ENCODE results near the gene ACOT13. TPM values are rescaled to one million over a fixed set of nuclear protein-coding genes. Genes with fewer than 3 reads are reported as not detected.
"Not testable (repeated sequence)": the region's sequence is repeated elsewhere in the genome, so short reads cannot be mapped to it uniquely, and the experiment has no call there.

The ACOT13 gene
- total RNA-seq, 2 experiments from 2014 or later: 28.9 to 33.6 TPM

DNA sequence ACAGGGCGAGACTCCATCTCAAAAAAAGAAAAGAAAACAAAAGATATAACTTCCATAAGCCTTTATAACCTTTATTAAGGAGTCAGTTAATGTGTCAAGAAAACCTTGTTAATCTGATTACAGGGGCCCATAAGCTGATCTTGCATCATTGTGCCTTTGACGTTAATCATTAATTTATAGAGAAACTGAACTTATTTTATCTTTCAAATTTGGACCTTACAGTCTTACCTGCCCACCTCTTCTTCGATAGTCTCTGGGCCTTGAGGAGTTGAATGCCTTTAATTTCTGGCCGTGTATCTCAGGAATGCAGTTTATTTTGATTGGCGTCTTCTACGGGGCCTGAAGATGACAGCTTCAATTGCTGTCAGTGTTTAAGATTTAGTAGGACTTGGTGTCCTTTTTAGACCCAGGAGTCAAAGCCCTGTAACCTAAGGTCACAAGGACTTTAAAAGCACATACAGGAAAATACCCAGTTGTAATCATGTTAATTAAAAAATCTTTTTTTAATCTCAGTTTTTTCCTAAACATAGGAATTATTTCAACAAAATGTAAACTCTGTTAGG, 5.8 kb downstream of the ACOT13 start:
- Mint-ChIP-seq H3K4me1 (ENCODE audit: low read depth) (peaks cover 8% of the 10 kb centered on the region), H3K36me3 (ENCODE audit: low read depth) (peaks cover 43% of the 10 kb centered on the region), H3K9me3 (peaks cover 14% of the 10 kb centered on the region), H3K27ac (no peak overlapping the region), H3K4me3 (no peak overlapping the region), H3K27me3 (no peaks in the 10 kb centered on the region)
- TF ChIP-seq, protein P1, sequence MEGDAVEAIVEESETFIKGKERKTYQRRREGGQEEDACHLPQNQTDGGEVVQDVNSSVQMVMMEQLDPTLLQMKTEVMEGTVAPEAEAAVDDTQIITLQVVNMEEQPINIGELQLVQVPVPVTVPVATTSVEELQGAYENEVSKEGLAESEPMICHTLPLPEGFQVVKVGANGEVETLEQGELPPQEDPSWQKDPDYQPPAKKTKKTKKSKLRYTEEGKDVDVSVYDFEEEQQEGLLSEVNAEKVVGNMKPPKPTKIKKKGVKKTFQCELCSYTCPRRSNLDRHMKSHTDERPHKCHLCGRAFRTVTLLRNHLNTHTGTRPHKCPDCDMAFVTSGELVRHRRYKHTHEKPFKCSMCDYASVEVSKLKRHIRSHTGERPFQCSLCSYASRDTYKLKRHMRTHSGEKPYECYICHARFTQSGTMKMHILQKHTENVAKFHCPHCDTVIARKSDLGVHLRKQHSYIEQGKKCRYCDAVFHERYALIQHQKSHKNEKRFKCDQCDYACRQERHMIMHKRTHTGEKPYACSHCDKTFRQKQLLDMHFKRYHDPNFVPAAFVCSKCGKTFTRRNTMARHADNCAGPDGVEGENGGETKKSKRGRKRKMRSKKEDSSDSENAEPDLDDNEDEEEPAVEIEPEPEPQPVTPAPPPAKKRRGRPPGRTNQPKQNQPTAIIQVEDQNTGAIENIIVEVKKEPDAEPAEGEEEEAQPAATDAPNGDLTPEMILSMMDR (IDR thresholded peaks at IDR 0.05): no peak
- ChIA-PET POLR2A (interaction anchor here (1.4 kb wide), 1 partner anchor 103 kb away, joined by 3 read pairs; no protein-coding TSS in a partner anchor), CTCF (interaction anchor here (0.9 kb wide), 1 partner anchor 89 kb away, joined by 3 read pairs; no protein-coding TSS in a partner anchor)
- intact Hi-C loops (cut with micrococcal nuclease): no loop called here
- DNase-seq (no peak), ATAC-seq (no peak)

DNA sequence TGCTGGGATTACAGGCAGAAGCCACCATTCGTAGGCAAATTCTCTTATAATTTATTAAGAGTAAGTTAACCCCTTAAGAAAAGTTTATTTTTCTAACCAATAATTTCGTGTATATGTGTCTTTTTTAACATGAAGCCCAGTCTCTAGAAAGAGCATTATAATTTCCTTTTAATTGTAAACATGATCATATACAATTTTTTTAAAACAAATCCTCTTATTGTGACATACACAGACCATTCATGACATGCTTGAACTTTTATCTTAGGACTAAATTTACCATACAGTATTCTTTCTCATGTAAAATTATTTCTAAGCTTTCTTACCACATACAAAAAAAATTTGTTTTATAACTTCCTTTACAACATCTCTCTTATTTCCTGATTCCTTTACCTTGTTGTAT, 6.7 kb downstream of the ACOT13 start:
- no peak for DNase-seq
- peaks cover 5% of the 10 kb centered on the region for H3K4me1 Mint-ChIP-seq (ENCODE audit: low read depth)
- peaks cover 43% of the 10 kb centered on the region for H3K36me3 Mint-ChIP-seq (ENCODE audit: low read depth)
- TF ChIP-seq, protein P1 (IDR thresholded peaks at IDR 0.05): no peak
- CTCF ChIA-PET: interaction anchor here (1.3 kb wide), 1 partner anchor 16 kb away, joined by 3 read pairs; no protein-coding TSS in a partner anchor
- POLR2A ChIA-PET: interaction anchor here (0.9 to 1.4 kb wide), 2 partner anchors 13 to 102 kb away, joined by 3 read pairs; no protein-coding TSS in a partner anchor
- no peaks in the 10 kb centered on the region for H3K27me3 Mint-ChIP-seq
- peaks cover 14% of the 10 kb centered on the region for H3K9me3 Mint-ChIP-seq
- ATAC-seq: no peak
- H3K27ac Mint-ChIP-seq: no peak overlapping the region
- intact Hi-C loops (cut with micrococcal nuclease): no loop called here
- no peak overlapping the region for H3K4me3 Mint-ChIP-seq

DNA sequence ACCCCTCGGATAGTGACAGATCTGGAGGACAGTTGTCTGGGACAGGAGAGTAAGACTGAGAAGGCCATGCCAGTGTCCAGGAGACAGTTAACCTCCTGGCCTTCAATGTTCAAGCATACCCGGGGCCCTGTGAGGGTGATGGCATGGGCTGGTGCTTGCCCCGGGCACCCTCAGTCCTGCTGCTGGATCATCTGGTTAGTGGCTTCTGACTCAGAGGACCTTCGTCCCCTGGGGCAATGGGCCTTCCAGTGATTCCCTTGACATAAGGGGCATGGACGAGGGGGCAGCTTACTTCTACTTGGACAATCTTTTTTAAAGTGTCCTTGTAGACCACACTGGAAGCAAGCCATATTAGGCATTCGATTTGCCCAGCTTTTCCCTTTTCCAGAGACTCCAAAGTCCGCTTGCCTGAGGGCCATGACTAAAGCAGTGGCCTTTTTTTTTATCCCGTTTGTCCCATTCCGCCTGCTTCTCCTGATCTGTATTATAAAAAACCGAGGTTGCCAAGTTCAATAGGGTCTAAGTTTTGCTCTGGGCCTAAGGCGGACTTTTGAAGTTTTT, 12.0 kb downstream of the ACOT13 start:
- H3K4me3 Mint-ChIP-seq; ATAC-seq; H3K9me3 Mint-ChIP-seq; intact Hi-C loops (cut with micrococcal nuclease); H3K27ac Mint-ChIP-seq; DNase-seq; CTCF ChIA-PET; H3K4me1 Mint-ChIP-seq (ENCODE audit: low read depth); POLR2A ChIA-PET; H3K27me3 Mint-ChIP-seq: not testable (repeated sequence)
- peaks cover 12% of the 10 kb centered on the region for H3K36me3 Mint-ChIP-seq (ENCODE audit: low read depth)

DNA sequence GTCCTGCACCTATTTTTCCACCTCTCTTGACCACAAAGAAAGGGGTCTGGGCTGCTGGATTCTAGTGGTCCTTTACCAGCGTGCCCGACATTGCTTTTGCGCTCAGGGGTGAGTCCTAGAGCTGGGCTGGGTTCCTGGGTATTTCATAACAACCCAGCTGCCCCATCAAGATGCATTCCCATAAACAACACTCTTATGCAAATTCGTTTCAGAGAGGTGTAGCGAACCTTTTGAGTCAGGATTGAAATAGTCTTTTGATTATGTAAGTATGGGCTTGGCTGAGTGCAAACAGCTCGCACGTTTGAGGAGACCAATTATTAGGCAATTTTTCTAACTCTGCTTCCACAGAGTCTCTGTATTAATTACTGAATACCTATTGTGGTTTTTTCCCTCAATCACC, 13.7 kb downstream of the ACOT13 start:
- Mint-ChIP-seq H3K4me3 (no peak overlapping the region), H3K36me3 (ENCODE audit: low read depth) (peaks cover 1% of the 10 kb centered on the region), H3K27me3 (no peaks in the 10 kb centered on the region), H3K27ac (no peak overlapping the region), H3K9me3 (no peaks in the 10 kb centered on the region), H3K4me1 (ENCODE audit: low read depth) (no peaks in the 10 kb centered on the region)
- DNase-seq (no peak), ATAC-seq (no peak)
- POLR2A ChIA-PET: no interaction called here
- TF ChIP-seq, protein P1 (IDR thresholded peaks at IDR 0.05): no peak
- intact Hi-C loops (cut with micrococcal nuclease): no loop called here
- CTCF ChIA-PET: no interaction called here

DNA sequence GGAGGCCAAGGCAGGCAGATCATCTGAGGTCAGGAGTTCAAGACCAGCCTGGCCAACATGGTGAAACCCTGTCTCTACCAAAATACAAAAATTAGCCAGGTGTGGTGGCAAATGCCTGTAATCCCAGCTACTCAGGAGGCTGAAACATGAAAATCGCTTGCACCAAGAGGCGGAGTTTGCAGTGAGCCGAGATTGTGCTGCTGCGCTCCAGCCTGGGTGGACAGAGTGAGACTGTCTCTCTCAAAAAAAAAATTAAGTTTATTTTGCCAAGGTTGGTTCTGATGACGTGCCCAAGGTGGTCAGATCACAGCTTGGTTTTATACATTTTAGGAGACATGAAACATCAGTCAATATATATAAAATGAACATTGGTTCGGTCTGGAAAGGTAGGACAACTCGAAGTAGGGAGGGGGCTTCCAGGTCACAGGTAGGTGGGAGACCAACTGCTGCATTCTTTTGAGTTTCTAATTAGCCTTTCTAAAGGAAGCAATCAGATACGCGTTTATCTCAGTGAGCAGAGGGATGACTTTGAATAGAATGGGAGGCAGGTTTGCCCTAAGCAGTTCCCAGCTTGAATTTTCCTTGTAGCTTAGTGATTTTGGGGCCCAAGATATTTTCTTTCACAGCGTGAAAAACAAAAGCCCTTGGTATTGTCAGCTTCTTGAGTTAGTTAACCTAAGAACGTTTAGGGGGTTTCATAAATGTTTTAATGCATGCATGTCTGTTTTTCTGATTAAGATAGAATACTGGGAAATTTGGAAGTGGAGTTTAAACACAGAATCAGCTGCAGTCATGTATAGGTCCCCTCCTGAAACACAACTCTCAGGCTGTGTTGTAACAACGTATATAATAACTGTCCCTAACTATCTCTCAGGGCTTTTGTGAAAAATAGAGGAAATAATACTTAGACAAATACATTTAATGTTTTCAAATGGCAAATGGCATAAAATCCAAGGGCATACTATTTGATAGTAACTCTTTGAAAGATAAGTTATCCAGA, 16.7 kb downstream of the ACOT13 start:
- ATAC-seq (no peak), DNase-seq (no peak)
- H3K36me3 Mint-ChIP-seq (ENCODE audit: low read depth): peaks cover 4% of the 10 kb centered on the region
- no peaks in the 10 kb centered on the region for H3K9me3 Mint-ChIP-seq
- intact Hi-C loops (cut with micrococcal nuclease): no loop called here
- no peaks in the 10 kb centered on the region for H3K27me3 Mint-ChIP-seq
- H3K4me1 Mint-ChIP-seq (ENCODE audit: low read depth): no peaks in the 10 kb centered on the region
- H3K27ac Mint-ChIP-seq: no peak overlapping the region
- ChIA-PET POLR2A (interaction anchor here (1.5 kb wide), 1 partner anchor 8 kb away, joined by 3 read pairs; no protein-coding TSS in a partner anchor), CTCF (interaction anchor here (1.0 to 1.7 kb wide), 2 partner anchors 10 to 17 kb away, joined by 3 to 4 read pairs; partner anchors contain the start of genes ACOT13 and TDP2)
- TF ChIP-seq, protein P1 (IDR thresholded peaks at IDR 0.05): no peak
- H3K4me3 Mint-ChIP-seq: no peak overlapping the region
